Liver (tissue), 9 donors: ENCODE results near the gene ITPKC. TPM values are rescaled to one million over a fixed set of nuclear protein-coding genes. Genes with fewer than 3 reads are reported as not detected.

Experiments used
- DNase-seq: peaks from one replicate; pipeline ENCODE4 v3.0.0-alpha.2; 2017; ENCODE audit warnings: low spot score
- H3K27ac ChIP-seq, 2 donors: one replicate each; pipeline ENCODE4 v1.7.0; 2013; ENCODE audit warnings: inconsistent platforms in 2 of 2, low read length in 2 of 2, control low read depth in 1 of 2, low read depth in 1 of 2, mild to moderate bottlenecking in 1 of 2
- H3K27me3 ChIP-seq, 4 donors: one replicate each; pipeline versions ENCODE4 v1.6.1 to v1.7.0; 2013; ENCODE audit warnings: low read length in 3 of 4, inconsistent platforms in 1 of 4, mild to moderate bottlenecking in 1 of 4, moderate library complexity in 1 of 4; ENCODE audit not compliant: control insufficient read depth in 4 of 4, insufficient read depth in 4 of 4
- H3K36me3 ChIP-seq, 4 donors: one replicate each; pipeline versions ENCODE4 v1.6.1 to v1.7.0; 2013; ENCODE audit warnings: low read length in 3 of 4, mild to moderate bottlenecking in 3 of 4, low read depth in 1 of 4, moderate library complexity in 1 of 4; ENCODE audit not compliant: control insufficient read depth in 4 of 4, insufficient read depth in 3 of 4
- H3K4me1 ChIP-seq, 4 donors: one replicate each; pipeline versions ENCODE4 v1.6.1 to v1.7.0; 2013; ENCODE audit warnings: low read length in 3 of 4, mild to moderate bottlenecking in 3 of 4, moderate library complexity in 1 of 4; ENCODE audit not compliant: control insufficient read depth in 4 of 4, insufficient read depth in 4 of 4
- H3K4me3 ChIP-seq, 3 donors: one replicate each; pipeline versions ENCODE4 v1.6.1 to v1.7.0; 2013; ENCODE audit warnings: low read length in 3 of 3, control low read depth in 1 of 3, low read depth in 1 of 3, mild to moderate bottlenecking in 1 of 3
- H3K9ac ChIP-seq, 2 donors: one replicate each; pipeline ENCODE4 v1.7.0; 2013; ENCODE audit warnings: low read length in 2 of 2, mild to moderate bottlenecking in 2 of 2, moderate library complexity in 2 of 2, control low read depth in 1 of 2, low read depth in 1 of 2
- H3K9me3 ChIP-seq, 4 donors: one replicate each; pipeline versions ENCODE4 v1.6.1 to v1.7.0; 2013; ENCODE audit warnings: low read length in 3 of 4; ENCODE audit not compliant: control insufficient read depth in 4 of 4
- ATF3 ChIP-seq: IDR thresholded peaks from 2 replicates; pipeline ENCODE4 v1.6.1; 2016; ENCODE audit warnings: antibody characterized with exemption
- EGR1 ChIP-seq, 2 donors: IDR thresholded peaks; 2 replicates each; pipeline ENCODE4 v1.6.1; 2016 to 2018; ENCODE audit warnings: antibody characterized with exemption in 2 of 2, low read depth in 2 of 2
- FOXA2 ChIP-seq: IDR thresholded peaks from 2 replicates; pipeline ENCODE4 v1.6.1; 2016; ENCODE audit warnings: antibody characterized with exemption
- HNF4A ChIP-seq, 2 donors: conservative IDR thresholded peaks; 2 replicates each; pipeline ENCODE4 v1.6.1; 2016; ENCODE audit warnings: antibody characterized with exemption in 2 of 2, mild to moderate bottlenecking in 2 of 2
- HNF4G ChIP-seq: IDR thresholded peaks from 2 replicates; pipeline ENCODE4 v1.6.1; 2016; ENCODE audit warnings: antibody characterized with exemption
- JUND ChIP-seq, 2 donors: IDR thresholded peaks; 2 replicates each; pipeline ENCODE4 v1.6.1; 2016; ENCODE audit warnings: antibody characterized with exemption in 2 of 2
- MAX ChIP-seq: IDR thresholded peaks from 2 replicates; pipeline ENCODE4 v1.6.1; 2016; ENCODE audit warnings: antibody characterized with exemption
- NR2F2 ChIP-seq: IDR thresholded peaks from 2 replicates; pipeline ENCODE4 v1.6.1; 2016; ENCODE audit warnings: antibody characterized with exemption
- RAD21 ChIP-seq, 2 donors: IDR thresholded peaks; 2 replicates each; pipeline ENCODE4 v1.6.1; 2016; ENCODE audit warnings: antibody characterized with exemption in 2 of 2, mild to moderate bottlenecking in 2 of 2
- REST ChIP-seq: IDR thresholded peaks from 2 replicates; pipeline ENCODE4 v1.6.1; 2016; ENCODE audit warnings: antibody characterized with exemption, mild to moderate bottlenecking
- RXRA ChIP-seq, 2 donors: IDR thresholded peaks; 2 replicates each; pipeline ENCODE4 v1.6.1; 2017 to 2018; ENCODE audit warnings: antibody characterized with exemption in 2 of 2, mild to moderate bottlenecking in 1 of 2
- SP1 ChIP-seq: IDR thresholded peaks from 2 replicates; pipeline ENCODE4 v1.6.1; 2018; ENCODE audit warnings: antibody characterized with exemption, mild to moderate bottlenecking
- TAF1 ChIP-seq: conservative IDR thresholded peaks from 2 replicates; pipeline ENCODE4 v1.6.1; 2016; ENCODE audit warnings: antibody characterized with exemption, mild to moderate bottlenecking
- YY1 ChIP-seq: IDR thresholded peaks from 2 replicates; pipeline ENCODE4 v1.6.1; 2016; ENCODE audit warnings: antibody characterized with exemption, mild to moderate bottlenecking
- WGBS: extraction: QIAGEN DNeasy Blood & Tissue Kit; methylation state at CpG from one replicate; pipeline ENCODE4 v1.1.7; 2013; 5-methylcytosine and 5-hydroxymethylcytosine counted together
- polyA plus RNA-seq, 2 donors: library from polyadenylated mRNA; stranded (reverse) in 1 of 2; unstranded in 1 of 2; fragments of 200-250 nt in 1 of 2; fragments of >200 nt in 1 of 2; fragmentation: Nextera tagmentation in 1 of 2; extraction: Ambion mirVana in 1 of 2; gene quantifications; one replicate each; pipeline versions ENCODE4 v1.2.1 to v1.2.3, GENCODE V29; 2013 to 2015
- total RNA-seq, 2 donors: library from RNA; depleted of rRNA; stranded (reverse); fragments of >200 nt; gene quantifications; one replicate each; pipeline ENCODE4 v1.2.3, GENCODE V29; 2014
- TF ChIP-seq, protein P1 (sequence below): IDR thresholded peaks from 2 replicates; pipeline ENCODE4 v1.6.1; 2016; ENCODE audit warnings: antibody characterized with exemption
- donor health status: healthy.
- donor health status: healthy.
- donor health status: healthy.
- donor health status: healthy.
- donor health status: healthy.

ITPKC gene
- total and polyA plus RNA-seq, 4 donors: 4.2 to 12.5 (median 7.7) TPM

GRCh38 chr19:40673397-40673796 lies 43.5 kb upstream of the ITPKC start:
- no peak overlapping the region for H3K27ac ChIP-seq
- no peak for DNase-seq
- H3K9me3 ChIP-seq: no peaks in the 10 kb centered on the region
- no peak overlapping the region for H3K9ac ChIP-seq
- H3K4me1 ChIP-seq: no peaks in the 10 kb centered on the region
- H3K4me3 ChIP-seq: no peak overlapping the region
- H3K27me3 ChIP-seq: no peaks in the 10 kb centered on the region
- no peak for TF ChIP-seq SP1
- no peak for TF ChIP-seq RAD21 (IDR thresholded peaks at IDR 0.05)
- TF ChIP-seq YY1: no peak
- no peak for TF ChIP-seq RXRA (IDR thresholded peaks at IDR 0.05)
- no peak for TF ChIP-seq EGR1 (IDR thresholded peaks at IDR 0.05; ENCODE audit: low read depth in 2 of 2)
- no peak for TF ChIP-seq NR2F2
- TF ChIP-seq ATF3: no peak
- TF ChIP-seq REST: no peak
- no peak for TF ChIP-seq FOXA2
- TF ChIP-seq HNF4A (conservative IDR thresholded peaks at IDR 0.05): no peak
- TF ChIP-seq JUND (IDR thresholded peaks at IDR 0.05): no peak
- TF ChIP-seq, protein P1, sequence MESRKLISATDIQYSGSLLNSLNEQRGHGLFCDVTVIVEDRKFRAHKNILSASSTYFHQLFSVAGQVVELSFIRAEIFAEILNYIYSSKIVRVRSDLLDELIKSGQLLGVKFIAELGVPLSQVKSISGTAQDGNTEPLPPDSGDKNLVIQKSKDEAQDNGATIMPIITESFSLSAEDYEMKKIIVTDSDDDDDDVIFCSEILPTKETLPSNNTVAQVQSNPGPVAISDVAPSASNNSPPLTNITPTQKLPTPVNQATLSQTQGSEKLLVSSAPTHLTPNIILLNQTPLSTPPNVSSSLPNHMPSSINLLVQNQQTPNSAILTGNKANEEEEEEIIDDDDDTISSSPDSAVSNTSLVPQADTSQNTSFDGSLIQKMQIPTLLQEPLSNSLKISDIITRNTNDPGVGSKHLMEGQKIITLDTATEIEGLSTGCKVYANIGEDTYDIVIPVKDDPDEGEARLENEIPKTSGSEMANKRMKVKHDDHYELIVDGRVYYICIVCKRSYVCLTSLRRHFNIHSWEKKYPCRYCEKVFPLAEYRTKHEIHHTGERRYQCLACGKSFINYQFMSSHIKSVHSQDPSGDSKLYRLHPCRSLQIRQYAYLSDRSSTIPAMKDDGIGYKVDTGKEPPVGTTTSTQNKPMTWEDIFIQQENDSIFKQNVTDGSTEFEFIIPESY: no peak
- no peak for TF ChIP-seq MAX
- TF ChIP-seq HNF4G: no peak
- WGBS: 93% methylated on average over 11 of the region's 11 CpGs
- peaks cover 16 to 49% (median 28%) of the 10 kb centered on the region in 4 donors for H3K36me3 ChIP-seq

DNA sequence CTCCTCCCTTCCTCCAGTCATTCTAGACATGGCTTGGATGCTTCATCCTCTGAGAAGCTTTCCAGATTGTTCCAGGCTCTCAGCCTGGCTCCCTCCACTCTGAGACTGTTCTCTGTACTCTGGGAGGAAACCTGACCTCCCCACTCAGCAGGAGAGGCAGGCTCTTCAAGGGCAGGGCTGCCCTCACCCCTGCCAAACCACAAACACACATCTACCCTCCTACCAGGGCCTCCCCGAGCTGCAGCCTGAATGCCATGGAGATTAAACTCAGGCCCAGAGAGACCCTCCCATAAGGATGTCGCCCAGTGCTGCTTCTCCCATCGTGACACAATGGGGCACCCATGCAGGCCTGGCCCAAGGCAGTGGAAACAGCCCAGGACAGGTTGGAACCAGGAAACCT lies 42.6 kb upstream of the ITPKC start:
- H3K27me3 ChIP-seq: no peaks in the 10 kb centered on the region
- no peak overlapping the region for H3K9ac ChIP-seq
- WGBS: 97% methylated on average over 3 of the region's 3 CpGs
- H3K9me3 ChIP-seq: no peaks in the 10 kb centered on the region
- H3K4me1 ChIP-seq: no peaks in the 10 kb centered on the region
- no peak for DNase-seq
- no peak overlapping the region for H3K27ac ChIP-seq
- H3K36me3 ChIP-seq: peaks cover 10 to 41% (median 24%) of the 10 kb centered on the region in 4 donors
- TF ChIP-seq NR2F2: no peak
- TF ChIP-seq HNF4G: no peak
- no peak for TF ChIP-seq JUND (IDR thresholded peaks at IDR 0.05)
- TF ChIP-seq HNF4A (conservative IDR thresholded peaks at IDR 0.05): no peak
- TF ChIP-seq EGR1 (IDR thresholded peaks at IDR 0.05; ENCODE audit: low read depth in 2 of 2): no peak
- no peak for TF ChIP-seq REST
- no peak for TF ChIP-seq SP1
- TF ChIP-seq TAF1: no peak
- TF ChIP-seq MAX: no peak
- TF ChIP-seq YY1: no peak
- H3K4me3 ChIP-seq: no peak overlapping the region
